GM18861 (cell line): ENCODE data around the gene SLC38A3.

Source experiments
- ATAC-seq: cut with Tn5 transposase; IDR thresholded peaks from one replicate; pipeline ENCODE4 v1.9.1; 2021; ENCODE audit not compliant: unreplicated experiment

SLC38A3 gene

DNA sequence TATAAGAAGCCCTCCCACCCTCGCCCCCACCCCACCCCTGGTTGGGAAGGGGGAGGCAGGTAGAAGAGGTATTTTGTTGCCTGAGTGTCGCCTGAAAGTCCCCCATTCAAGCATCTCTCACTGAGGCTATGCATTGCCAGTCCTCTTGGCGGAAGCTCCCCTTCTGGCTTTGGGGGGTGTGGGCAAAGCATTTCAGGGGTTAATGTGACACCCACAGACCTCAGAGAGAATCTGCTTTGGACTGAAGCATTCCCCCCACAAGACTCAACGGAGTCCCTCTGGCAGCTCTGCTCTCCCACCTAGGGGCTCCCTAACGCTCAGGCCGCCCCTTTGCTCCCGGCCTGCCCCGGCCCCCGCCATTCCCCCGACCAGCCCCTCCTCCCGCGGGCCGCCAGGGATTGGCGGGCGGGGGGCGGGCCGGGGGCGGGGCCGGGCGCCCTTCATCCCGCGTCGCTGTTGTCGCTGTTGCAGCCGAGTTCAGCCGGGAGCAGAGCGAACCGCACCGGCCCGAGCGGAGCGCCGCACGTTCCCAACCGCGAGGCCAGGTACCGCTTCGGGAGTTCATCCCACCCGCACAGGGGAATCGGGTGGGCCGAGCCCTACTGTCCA, at the start of gene SLC38A3:
TSS of gene SLC38A3 (plus strand) at position 468 of the 609 bp plus-strand sequence. CDS start 8,929 bp downstream, outside the sequence.
- ATAC-seq, result no peak

DNA sequence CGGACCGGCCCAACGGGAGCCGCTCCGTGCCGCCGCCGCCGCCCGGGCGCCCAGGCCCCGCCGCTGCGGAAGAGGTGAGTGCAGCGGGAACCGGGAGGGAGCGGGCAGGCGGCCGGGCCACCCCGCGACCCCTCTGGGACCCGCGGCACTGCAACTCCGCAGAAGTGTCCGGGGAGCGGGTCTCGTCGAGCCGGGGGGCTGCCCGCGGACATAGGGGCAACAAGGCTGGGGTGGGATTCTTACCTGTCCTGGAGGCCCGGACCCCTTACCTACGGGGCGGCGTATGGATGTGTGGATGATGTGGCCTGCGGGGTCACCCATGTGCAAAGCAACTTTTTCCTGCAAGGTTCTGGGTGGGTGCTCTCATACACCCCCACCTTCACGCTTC, 49.6 kb upstream of the SLC38A3 start:
- ATAC-seq, result no peak

DNA sequence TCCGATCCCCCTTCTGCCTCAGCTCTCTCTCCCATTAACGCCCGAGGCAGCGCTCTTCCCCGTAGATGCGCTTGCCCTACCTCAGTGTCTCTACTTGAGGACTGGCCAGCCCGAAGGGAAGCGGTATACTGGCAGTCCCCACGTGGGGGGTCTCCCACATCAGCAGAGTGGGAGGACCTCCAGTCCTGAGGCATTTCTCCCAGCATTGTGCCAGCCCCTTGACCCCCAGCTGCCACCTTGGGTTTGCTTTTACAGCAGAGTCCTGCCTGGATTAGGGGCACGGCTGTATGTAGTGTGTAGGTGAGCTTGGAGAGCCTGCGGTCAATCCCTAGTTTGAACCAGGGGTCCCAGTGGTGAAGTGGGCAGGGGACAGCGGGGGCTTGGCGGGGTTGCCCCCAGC, 49.2 kb upstream of the SLC38A3 start:
- no peak for ATAC-seq

- ATAC-seq, result no peak
Measured at GRCh38 chr3:50156549-50157493, 48.2 kb upstream of the SLC38A3 start.

DNA sequence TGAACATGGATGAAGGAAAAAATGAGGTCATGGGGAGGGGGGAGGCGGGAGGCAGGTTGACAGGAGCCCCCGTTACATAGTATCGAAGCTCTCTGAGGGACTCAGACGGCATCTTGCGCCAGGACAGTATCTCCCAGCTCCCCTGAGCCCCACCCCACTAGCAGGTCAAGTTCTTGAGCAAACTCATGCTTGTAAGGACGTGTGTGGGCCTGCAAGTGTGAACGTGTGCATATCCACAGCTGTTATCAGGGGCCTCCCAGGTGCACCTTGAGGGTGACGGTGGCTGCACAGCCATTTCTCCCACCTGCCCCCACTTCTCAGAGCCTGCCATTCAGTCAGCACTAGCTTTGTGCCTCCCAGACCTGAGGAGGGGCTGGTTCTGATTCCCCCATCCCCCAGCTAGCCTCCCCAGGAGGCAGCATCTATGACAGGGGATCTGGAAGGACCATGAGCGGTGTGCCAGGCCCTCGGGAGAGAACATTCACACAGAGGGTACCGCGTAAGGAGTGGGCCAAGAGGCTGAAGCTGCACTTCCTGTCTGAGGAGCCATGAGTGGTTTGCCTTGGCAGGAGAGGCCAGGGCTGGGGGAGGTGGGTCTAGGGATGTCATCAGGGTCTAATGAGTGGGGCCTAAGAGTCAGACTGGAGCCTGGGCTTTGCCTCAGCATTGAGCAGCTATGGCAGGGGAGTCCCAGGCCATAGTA, 47.1 kb upstream of the SLC38A3 start:
- ATAC-seq, result no peak

- no peak for ATAC-seq
Measured at GRCh38 chr3:50158530-50159146, 46.4 kb upstream of the SLC38A3 start.

DNA sequence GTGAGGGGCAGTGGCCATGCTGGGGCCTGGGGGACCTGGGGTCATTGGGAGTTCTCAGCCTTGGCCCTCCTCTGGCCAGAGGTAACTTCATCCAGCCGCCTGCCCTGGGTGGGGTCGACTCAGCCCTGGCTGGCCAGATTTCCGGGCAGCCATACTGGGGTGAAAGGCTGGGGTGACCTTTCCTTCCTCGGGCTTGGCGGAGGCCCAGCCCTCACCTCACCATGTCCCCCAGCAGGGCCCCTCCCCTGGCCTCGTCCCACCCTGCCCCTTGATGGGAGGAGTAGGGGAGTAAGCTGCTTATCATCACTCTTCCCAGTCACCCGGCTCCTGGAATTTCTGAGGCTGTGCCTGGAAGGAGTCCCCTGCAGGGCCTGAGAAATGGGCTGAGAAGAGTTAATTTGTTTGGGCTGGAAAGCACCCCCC, 44.5 kb upstream of the SLC38A3 start:
- ATAC-seq, result no peak

GRCh38 chr3:50161320-50161719, 43.8 kb upstream of the SLC38A3 start:
- no peak for ATAC-seq

DNA sequence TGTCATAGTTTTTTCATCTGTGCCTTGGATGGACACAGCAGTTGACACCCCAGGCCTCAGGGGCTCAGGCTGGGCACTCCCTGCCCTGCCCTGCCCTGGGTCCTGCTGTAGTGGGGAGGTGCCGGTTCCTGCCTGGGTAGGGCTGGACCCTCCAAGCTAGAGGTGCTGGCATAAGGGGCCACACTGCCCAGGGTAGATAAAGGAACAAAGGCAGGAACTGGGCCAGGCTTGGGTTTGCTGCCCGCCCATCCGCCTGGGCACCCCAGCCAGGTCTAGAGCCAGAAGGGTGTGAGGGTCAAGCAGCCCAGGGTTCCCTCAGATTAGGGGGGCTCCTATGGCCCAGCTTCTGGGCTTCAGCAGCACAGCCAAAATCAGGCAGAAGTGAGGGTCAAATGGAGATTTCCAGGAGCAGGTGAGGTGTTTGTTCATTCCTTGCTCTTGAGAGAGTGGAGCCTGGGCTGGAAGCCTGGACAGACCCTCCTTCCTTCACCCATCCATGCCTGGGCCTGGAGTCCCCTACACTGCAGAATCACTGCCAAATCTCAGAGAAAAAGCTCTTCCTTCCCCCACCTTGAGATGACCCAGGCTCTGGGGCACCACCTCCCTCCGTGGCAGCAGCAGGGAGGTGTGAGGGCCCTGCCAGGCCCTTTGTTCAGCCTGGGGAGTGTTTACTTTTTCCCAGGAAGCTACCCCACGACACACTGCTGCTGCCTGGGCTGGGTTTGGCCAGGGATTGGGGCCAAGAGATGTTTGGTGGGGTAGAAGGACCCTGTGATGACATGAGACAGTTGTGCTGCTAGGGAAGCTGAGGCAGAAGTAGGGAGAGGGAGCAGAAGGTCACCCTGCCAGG, 42.8 kb upstream of the SLC38A3 start:
- ATAC-seq, result no peak

DNA sequence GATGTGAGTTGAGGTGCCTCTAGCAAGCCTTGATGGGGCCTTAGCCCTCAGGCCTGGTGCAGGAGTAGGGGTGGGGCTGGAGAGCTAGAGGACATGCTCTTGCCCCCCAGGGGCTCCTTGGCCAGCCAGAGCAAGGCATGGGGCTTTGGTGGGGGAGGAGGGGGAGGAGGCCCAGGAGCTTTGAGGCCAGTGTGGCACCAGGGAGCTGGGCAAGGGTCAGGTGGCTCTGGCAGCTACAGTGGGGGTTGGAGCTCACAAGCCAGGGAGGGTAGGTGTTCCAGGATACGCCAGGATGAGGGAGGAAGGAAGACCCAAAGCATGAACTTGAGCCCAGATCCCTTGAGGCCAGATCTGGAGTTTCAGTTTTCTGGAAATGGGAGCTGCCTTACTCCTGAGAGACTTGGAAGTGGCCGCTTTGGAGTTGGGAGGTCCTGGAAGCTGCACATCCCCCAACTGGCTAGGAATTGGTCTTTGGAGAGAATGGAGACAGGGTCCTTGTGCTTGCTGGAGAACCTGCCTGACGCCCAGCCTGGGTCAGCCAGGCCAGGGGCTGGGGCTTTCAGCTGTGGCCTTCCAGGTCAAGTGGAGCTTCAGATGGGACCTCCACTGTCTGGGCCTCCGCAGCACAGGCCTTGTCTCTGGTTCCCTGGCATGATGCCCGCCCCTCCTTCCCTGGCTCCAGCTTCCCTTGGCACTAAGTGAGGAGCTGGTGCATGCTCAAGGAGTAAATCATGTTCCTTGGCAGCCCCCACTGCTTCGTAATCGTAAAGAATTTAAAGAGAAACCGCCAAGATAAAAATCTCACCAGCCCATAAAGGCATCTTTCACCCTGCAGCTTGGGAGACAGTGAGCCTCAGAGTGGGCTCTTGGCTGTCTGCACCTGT, 41.3 kb upstream of the SLC38A3 start:
- ATAC-seq, result no peak

DNA sequence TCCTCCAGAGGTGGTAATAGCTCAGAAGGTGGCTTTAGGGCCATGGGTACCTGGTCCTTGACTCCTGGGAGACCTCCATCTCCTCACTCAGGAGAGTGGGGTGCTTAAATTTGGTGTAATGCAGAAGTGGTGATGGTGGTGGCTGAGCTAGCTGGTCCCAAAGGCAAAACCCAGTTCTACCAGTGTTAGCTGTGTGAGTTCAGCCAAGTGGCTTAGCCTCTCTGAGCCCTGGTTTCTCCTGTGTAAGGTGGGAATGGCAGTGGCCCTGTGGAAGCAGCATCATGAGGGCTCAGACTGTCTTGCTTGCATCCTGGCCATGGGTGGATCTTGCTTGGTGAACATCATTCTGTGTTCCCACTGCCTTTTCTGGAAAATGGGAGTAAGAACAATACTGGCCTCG, 40.6 kb upstream of the SLC38A3 start:
- no peak for ATAC-seq

DNA sequence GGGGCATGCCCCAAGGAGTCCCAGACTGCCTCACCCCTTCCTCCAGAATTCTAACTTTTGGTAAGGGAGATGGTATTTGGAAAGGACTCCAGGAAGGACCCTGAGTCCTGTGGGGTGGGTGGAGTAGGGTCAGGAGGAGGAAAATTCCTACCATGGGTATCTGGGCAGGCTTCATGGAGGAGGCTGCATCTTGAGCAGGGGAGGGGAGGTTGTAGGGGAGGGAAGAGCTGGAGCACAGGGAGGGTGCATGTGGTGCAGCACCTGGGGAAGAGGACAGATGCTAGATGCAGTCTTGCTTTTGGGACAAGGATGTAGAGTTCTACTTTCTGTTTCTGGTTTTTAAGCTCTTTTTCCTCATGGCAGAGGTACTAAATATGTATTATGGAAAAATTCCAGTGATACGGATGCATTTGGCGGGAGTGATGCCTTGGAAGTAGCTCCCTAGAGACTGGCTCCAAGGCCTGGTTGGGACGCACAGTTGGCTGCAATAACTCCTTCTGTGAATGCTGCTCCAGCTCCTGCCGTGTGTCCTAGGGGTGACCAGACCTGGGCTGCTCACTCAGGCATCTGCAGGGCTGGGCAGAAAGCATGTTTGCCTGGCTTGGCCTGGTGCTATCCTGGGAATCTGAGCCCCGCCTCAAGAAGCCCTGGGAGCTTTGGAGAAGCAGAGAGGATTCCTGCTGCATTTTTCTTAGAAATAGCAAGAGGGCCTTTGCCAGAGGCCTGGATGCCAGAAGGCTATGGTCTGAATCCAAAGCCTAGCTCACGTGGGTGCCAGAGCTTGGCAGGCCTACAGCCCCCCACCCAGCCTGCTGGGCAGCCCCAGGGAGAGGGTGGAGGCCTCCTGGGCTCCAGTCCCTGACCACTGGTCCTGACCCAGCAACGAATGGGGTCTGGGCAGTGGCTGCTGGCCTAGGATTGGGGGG, 39.8 kb upstream of the SLC38A3 start:
- no peak for ATAC-seq

DNA sequence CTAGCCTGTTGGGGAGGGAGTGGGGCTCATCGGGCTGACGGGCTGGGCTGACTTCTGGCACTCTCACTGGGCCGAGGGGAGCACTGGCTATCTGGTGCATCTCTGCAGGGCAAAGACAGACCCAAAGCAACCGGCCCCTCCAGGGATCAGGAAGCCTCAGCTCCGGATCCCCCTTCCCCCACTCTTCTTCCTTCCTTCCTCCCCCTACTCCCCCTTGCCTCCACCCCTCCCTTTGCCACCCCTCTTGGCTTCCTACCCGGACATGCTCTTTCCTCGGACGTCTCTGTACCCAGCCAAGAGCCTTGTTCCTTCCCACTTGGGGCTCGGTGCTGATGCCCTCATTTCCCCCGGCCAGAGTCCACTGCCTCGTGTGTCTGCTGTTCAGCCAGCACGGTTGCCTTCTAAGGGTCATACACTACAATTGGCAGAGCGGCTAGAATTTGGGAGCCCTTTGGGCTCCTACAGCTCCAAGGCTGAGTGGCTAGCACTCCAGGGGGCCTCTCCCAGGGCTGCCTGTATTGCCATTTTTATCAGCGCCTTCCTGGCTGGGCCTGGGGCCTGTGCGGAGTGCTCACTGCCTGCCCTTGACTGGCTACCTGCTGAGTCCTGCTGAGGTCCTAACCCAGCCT, 39.0 kb upstream of the SLC38A3 start:
- ATAC-seq, result no peak

DNA sequence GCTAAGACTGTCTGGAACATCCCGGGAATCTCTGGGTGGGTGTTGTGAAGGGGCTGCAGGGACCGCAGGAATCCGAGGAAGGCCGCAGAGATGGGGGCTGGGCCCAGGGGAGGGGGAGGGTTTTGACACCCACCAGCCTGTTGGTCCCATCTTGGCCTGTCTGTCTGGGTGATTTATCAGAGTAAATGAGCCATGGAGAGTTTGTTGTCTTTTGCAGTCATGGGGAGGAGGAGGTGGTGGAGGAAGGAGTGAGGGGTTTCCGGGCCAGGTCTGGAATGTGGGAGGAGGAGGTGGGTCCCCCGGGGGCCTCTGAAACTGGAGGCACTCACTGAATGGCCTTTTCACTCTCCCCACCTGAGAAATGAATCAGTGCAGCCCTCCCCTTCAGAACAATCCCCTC, 38.5 kb upstream of the SLC38A3 start:
- no peak for ATAC-seq

GRCh38 chr3:50167069-50167840, 37.8 kb upstream of the SLC38A3 start:
- no peak for ATAC-seq

DNA sequence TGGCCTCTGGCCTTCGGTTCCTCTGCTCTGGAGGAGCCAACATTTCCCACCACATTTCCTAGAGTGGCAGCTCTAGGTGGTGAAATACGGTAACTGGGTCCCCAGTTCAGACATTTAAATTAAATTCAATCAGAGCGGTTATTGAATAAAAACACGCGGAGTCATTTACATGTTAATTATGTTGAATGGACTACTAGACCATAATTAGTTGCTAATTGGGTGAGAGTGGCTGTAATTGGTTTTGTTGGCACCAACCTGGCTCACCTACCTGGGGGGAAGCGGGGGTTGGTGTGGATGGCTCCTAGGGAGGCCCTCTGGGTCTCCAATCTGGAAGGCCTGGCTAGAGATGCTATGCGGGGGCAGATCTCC, 37.2 kb upstream of the SLC38A3 start:
- ATAC-seq, result no peak

- no peak for ATAC-seq
Measured at GRCh38 chr3:50168388-50168787, 36.7 kb upstream of the SLC38A3 start.
